ENCODE measurements around the gene CEP41.
A peak's percentile ranks its signal among the peaks of the same experiment; 100 is the strongest.

CEP41 gene

GRCh38 chr7:130417213-130417612, 23.6 kb downstream of the CEP41 start:
- Mint-ChIP-seq H3K4me1 (ENCODE audit: low read depth) (peaks cover 80% of the 10 kb centered on the region), H3K27ac (peak overlapping the region; percentile 83), H3K4me3 (peak overlapping the region; percentile 62)

GRCh38 chr7:130415006-130415405, 25.8 kb downstream of the CEP41 start:
- Mint-ChIP-seq H3K4me1 (ENCODE audit: low read depth) (peaks cover 75% of the 10 kb centered on the region), H3K4me3 (no peak overlapping the region), H3K9me3 (no peaks in the 10 kb centered on the region), H3K36me3 (ENCODE audit: low read depth) (peaks cover 17% of the 10 kb centered on the region), H3K27ac (no peak overlapping the region), H3K27me3 (no peaks in the 10 kb centered on the region)

More at GRCh38 chr7:130417213-130417612, 23.6 kb downstream of the CEP41 start:
- Mint-ChIP-seq H3K36me3 (ENCODE audit: low read depth) (peaks cover 11% of the 10 kb centered on the region), H3K27me3 (no peaks in the 10 kb centered on the region), H3K9me3 (no peaks in the 10 kb centered on the region)

GRCh38 chr7:130413201-130413600, 27.6 kb downstream of the CEP41 start:
- Mint-ChIP-seq H3K4me1 (ENCODE audit: low read depth) (peaks cover 58% of the 10 kb centered on the region), H3K9me3 (no peaks in the 10 kb centered on the region), H3K27ac (no peak overlapping the region), H3K27me3 (no peaks in the 10 kb centered on the region), H3K4me3 (no peak overlapping the region), H3K36me3 (ENCODE audit: low read depth) (peaks cover 23% of the 10 kb centered on the region)

- H3K27me3 Mint-ChIP-seq, result no peaks in the 10 kb centered on the region
- H3K4me1 Mint-ChIP-seq (ENCODE audit: low read depth), result peaks cover 36% of the 10 kb centered on the region
- no peak overlapping the region for H3K4me3 Mint-ChIP-seq
- H3K36me3 Mint-ChIP-seq (ENCODE audit: low read depth), result peaks cover 23% of the 10 kb centered on the region
- H3K9me3 Mint-ChIP-seq, result no peaks in the 10 kb centered on the region
- no peak overlapping the region for H3K27ac Mint-ChIP-seq
Measured at GRCh38 chr7:130410868-130411541, 29.8 kb downstream of the CEP41 start.

GRCh38 chr7:130409712-130410072, 31.1 kb downstream of the CEP41 start:
- no peak overlapping the region for H3K27ac Mint-ChIP-seq
- no peak overlapping the region for H3K4me3 Mint-ChIP-seq
- H3K36me3 Mint-ChIP-seq (ENCODE audit: low read depth), result peaks cover 17% of the 10 kb centered on the region
- H3K4me1 Mint-ChIP-seq (ENCODE audit: low read depth), result peaks cover 25% of the 10 kb centered on the region
- no peaks in the 10 kb centered on the region for H3K27me3 Mint-ChIP-seq
- no peaks in the 10 kb centered on the region for H3K9me3 Mint-ChIP-seq

- H3K36me3 Mint-ChIP-seq (ENCODE audit: low read depth), result peaks cover 17% of the 10 kb centered on the region
- H3K4me3 Mint-ChIP-seq, result no peak overlapping the region
- no peaks in the 10 kb centered on the region for H3K27me3 Mint-ChIP-seq
- no peak overlapping the region for H3K27ac Mint-ChIP-seq
- H3K9me3 Mint-ChIP-seq, result no peaks in the 10 kb centered on the region
- H3K4me1 Mint-ChIP-seq (ENCODE audit: low read depth), result peaks cover 20% of the 10 kb centered on the region
Measured at GRCh38 chr7:130409067-130409711, 31.6 kb downstream of the CEP41 start.

- no peaks in the 10 kb centered on the region for H3K27me3 Mint-ChIP-seq
- no peaks in the 10 kb centered on the region for H3K4me1 Mint-ChIP-seq (ENCODE audit: low read depth)
- H3K36me3 Mint-ChIP-seq (ENCODE audit: low read depth), result peaks cover 30% of the 10 kb centered on the region
- H3K9me3 Mint-ChIP-seq, result no peaks in the 10 kb centered on the region
- H3K4me3 Mint-ChIP-seq, result no peak overlapping the region
- no peak overlapping the region for H3K27ac Mint-ChIP-seq
Measured at GRCh38 chr7:130405003-130405402, 35.8 kb downstream of the CEP41 start.

GRCh38 chr7:130401578-130401977, 39.2 kb downstream of the CEP41 start:
- H3K4me1 Mint-ChIP-seq (ENCODE audit: low read depth), result no peaks in the 10 kb centered on the region
- H3K36me3 Mint-ChIP-seq (ENCODE audit: low read depth), result peaks cover 29% of the 10 kb centered on the region
- no peak overlapping the region for H3K4me3 Mint-ChIP-seq
- no peak overlapping the region for H3K27ac Mint-ChIP-seq
- no peaks in the 10 kb centered on the region for H3K27me3 Mint-ChIP-seq
- H3K9me3 Mint-ChIP-seq, result no peaks in the 10 kb centered on the region

GRCh38 chr7:130401101-130401500, 39.7 kb downstream of the CEP41 start:
- H3K36me3 Mint-ChIP-seq (ENCODE audit: low read depth), result peaks cover 29% of the 10 kb centered on the region
- no peaks in the 10 kb centered on the region for H3K27me3 Mint-ChIP-seq
- H3K4me3 Mint-ChIP-seq, result no peak overlapping the region
- no peaks in the 10 kb centered on the region for H3K4me1 Mint-ChIP-seq (ENCODE audit: low read depth)
- H3K9me3 Mint-ChIP-seq, result no peaks in the 10 kb centered on the region
- no peak overlapping the region for H3K27ac Mint-ChIP-seq

GRCh38 chr7:130400120-130400572, 40.7 kb downstream of the CEP41 start:
- Mint-ChIP-seq H3K27me3 (no peaks in the 10 kb centered on the region), H3K4me1 (ENCODE audit: low read depth) (peaks cover 3% of the 10 kb centered on the region), H3K4me3 (no peak overlapping the region), H3K27ac (no peak overlapping the region), H3K9me3 (no peaks in the 10 kb centered on the region), H3K36me3 (ENCODE audit: low read depth) (peaks cover 29% of the 10 kb centered on the region)

- H3K27me3 Mint-ChIP-seq, result no peaks in the 10 kb centered on the region
- no peak overlapping the region for H3K4me3 Mint-ChIP-seq
- peaks cover 29% of the 10 kb centered on the region for H3K36me3 Mint-ChIP-seq (ENCODE audit: low read depth)
- H3K27ac Mint-ChIP-seq, result no peak overlapping the region
- peaks cover 17% of the 10 kb centered on the region for H3K4me1 Mint-ChIP-seq (ENCODE audit: low read depth)
- H3K9me3 Mint-ChIP-seq, result no peaks in the 10 kb centered on the region
Measured at GRCh38 chr7:130398526-130399090, 42.2 kb downstream of the CEP41 start.

GRCh38 chr7:130397758-130398073, 43.1 kb downstream of the CEP41 start:
- H3K36me3 Mint-ChIP-seq (ENCODE audit: low read depth), result peaks cover 22% of the 10 kb centered on the region
- H3K4me1 Mint-ChIP-seq (ENCODE audit: low read depth), result peaks cover 26% of the 10 kb centered on the region

GRCh38 chr7:130397051-130397757, 43.6 kb downstream of the CEP41 start:
- Mint-ChIP-seq H3K4me1 (ENCODE audit: low read depth) (peaks cover 26% of the 10 kb centered on the region), H3K27me3 (no peaks in the 10 kb centered on the region), H3K9me3 (no peaks in the 10 kb centered on the region), H3K4me3 (no peak overlapping the region), H3K27ac (no peak overlapping the region), H3K36me3 (ENCODE audit: low read depth) (peaks cover 17% of the 10 kb centered on the region)

More at GRCh38 chr7:130397758-130398073, 43.1 kb downstream of the CEP41 start:
- Mint-ChIP-seq H3K9me3 (no peaks in the 10 kb centered on the region), H3K27ac (no peak overlapping the region), H3K27me3 (no peaks in the 10 kb centered on the region), H3K4me3 (no peak overlapping the region)

GRCh38 chr7:130396109-130396508, 44.7 kb downstream of the CEP41 start:
- Mint-ChIP-seq H3K4me3 (no peak overlapping the region), H3K9me3 (no peaks in the 10 kb centered on the region), H3K36me3 (ENCODE audit: low read depth) (peaks cover 14% of the 10 kb centered on the region), H3K27me3 (no peaks in the 10 kb centered on the region), H3K27ac (no peak overlapping the region), H3K4me1 (ENCODE audit: low read depth) (peaks cover 26% of the 10 kb centered on the region)

GRCh38 chr7:130395421-130395820, 45.4 kb downstream of the CEP41 start:
- peaks cover 26% of the 10 kb centered on the region for H3K4me1 Mint-ChIP-seq (ENCODE audit: low read depth)
- no peak overlapping the region for H3K4me3 Mint-ChIP-seq
- no peaks in the 10 kb centered on the region for H3K27me3 Mint-ChIP-seq
- no peak overlapping the region for H3K27ac Mint-ChIP-seq
- H3K9me3 Mint-ChIP-seq, result no peaks in the 10 kb centered on the region
- H3K36me3 Mint-ChIP-seq (ENCODE audit: low read depth), result peaks cover 9% of the 10 kb centered on the region
